ENCODE data around the gene EXD3. TPM values are rescaled to one million over a fixed set of nuclear protein-coding genes. Genes with fewer than 3 reads are reported as not detected.

The EXD3 gene
- polyA plus RNA-seq, 1 of the 3 experiments (the other 2 are of a cell fraction), result 11.5 TPM

DNA sequence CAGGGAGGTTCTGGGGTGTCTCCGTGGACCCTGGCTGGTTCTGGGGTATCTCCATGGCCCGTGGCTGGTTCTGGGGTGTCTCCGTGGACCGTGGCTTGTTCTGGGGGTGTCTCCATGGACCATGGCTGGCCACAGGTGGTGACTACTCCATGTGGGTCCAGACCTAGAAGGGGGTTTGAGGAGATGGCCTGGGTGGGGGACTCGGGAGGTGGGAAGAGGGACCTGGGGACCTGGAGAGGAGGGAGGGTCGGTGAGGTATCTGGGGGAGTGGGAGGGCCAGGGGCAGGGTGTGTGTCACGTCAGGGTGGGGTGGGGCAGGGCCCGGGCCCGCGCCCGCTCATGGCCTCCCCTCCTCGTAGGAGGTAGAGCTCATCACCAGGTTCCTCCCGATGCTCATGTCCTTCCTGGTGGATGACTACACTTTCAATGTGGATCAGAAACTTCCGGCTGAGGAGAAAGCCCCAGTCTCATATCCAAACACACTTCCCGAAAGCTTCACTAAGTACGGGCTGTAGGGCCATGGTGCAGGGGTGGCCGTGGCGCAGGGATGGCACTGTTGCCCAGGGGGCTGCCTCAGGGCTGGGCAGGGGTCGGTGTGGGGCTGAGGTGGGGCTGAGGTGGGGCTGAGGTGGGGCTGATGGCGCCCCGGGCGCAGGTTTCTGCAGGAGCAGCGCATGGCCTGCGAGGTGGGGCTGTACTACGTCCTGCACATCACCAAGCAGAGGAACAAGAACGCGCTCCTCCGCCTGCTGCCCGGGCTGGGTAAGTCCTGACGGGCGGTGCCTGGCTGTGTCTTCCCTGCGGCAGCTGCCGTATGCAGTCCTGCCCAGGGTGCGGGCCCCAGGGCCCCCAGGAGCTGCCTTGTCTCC is 156.1 kb downstream of the EXD3 start:
- DNase-seq, result no peak
- H2AFZ ChIP-seq (ENCODE audit: low read depth), result no peak overlapping the region
- 89% methylated on average over 7 of the region's 34 CpGs for WGBS (ENCODE audit: low lambda C conversion rate)

GRCh38 chr9:137266162-137266527 is 156.8 kb downstream of the EXD3 start:
- WGBS (ENCODE audit: low lambda C conversion rate), result 88% methylated on average over 10 of the region's 15 CpGs
- no peaks in the 10 kb centered on the region for H3K27me3 ChIP-seq (ENCODE audit: insufficient read depth)
- peaks cover 19 to 44% of the 10 kb centered on the region in 2 experiments for H3K36me3 ChIP-seq (replicated peaks in 1 of 2; ENCODE audit: control insufficient read depth in 1 of 2, insufficient read depth in 2 of 2, low read length in 1 of 2)
- H4K20me1 ChIP-seq (ENCODE audit: insufficient read depth), result no peaks in the 10 kb centered on the region
- H3K4me2 ChIP-seq, result no peak overlapping the region
- TF ChIP-seq, protein P1, sequence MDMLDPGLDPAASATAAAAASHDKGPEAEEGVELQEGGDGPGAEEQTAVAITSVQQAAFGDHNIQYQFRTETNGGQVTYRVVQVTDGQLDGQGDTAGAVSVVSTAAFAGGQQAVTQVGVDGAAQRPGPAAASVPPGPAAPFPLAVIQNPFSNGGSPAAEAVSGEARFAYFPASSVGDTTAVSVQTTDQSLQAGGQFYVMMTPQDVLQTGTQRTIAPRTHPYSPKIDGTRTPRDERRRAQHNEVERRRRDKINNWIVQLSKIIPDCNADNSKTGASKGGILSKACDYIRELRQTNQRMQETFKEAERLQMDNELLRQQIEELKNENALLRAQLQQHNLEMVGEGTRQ (IDR thresholded peaks at IDR 0.05; ENCODE audit: borderline replicate concordance, low read depth, low read length), result no peak
- TF ChIP-seq RXRA (IDR thresholded peaks at IDR 0.05; ENCODE audit: borderline replicate concordance, low read depth) (no peak), MEF2A (IDR thresholded peaks at IDR 0.05; ENCODE audit: borderline replicate concordance, low read depth) (no peak), NFIC (IDR thresholded peaks at IDR 0.05; ENCODE audit: borderline replicate concordance) (no peak), EP300 (IDR thresholded peaks at IDR 0.05; ENCODE audit: borderline replicate concordance in 1 of 2, low read depth in 1 of 2, low read length in 1 of 2) (no peak), NRF1 (IDR thresholded peaks at IDR 0.05; ENCODE audit: low read depth, low read length) (no peak), TEAD4 (IDR thresholded peaks at IDR 0.05; ENCODE audit: borderline replicate concordance, insufficient read depth) (no peak), CTCF (IDR thresholded peaks at IDR 0.05) (no peak), SIN3A (IDR thresholded peaks at IDR 0.05; ENCODE audit: borderline replicate concordance, low read depth, low read length) (no peak), GATA2 (CRISPR knock-in tag; IDR thresholded peaks at IDR 0.05) (no peak), TCF12 (IDR thresholded peaks at IDR 0.05) (no peak), MXI1 (IDR thresholded peaks at IDR 0.05; ENCODE audit: low read depth, low read length) (no peak), GABPA (IDR thresholded peaks at IDR 0.05; ENCODE audit: low read depth) (no peak), FOSL2 (IDR thresholded peaks at IDR 0.05; ENCODE audit: borderline replicate concordance, low read depth) (no peak), ELF1 (IDR thresholded peaks at IDR 0.05) (no peak)
- peaks cover 3% of the 10 kb centered on the region for H3F3A ChIP-seq (replicated peaks; ENCODE audit: insufficient read depth)
- no peak overlapping the region for H3K27ac ChIP-seq (ENCODE audit: low read depth in 2 of 2, low read length in 1 of 2)
- no peak overlapping the region for H2AFZ ChIP-seq (ENCODE audit: low read depth)
- H3K4me3 ChIP-seq (ENCODE audit: low read depth in 2 of 2, low read length in 1 of 2), result no peak overlapping the region
- no peak overlapping the region for H3K9ac ChIP-seq
- H3K9me3 ChIP-seq, result no peaks in the 10 kb centered on the region
- POLR2A ChIA-PET, result no interaction called here
- H3K9me2 ChIP-seq, result no peaks in the 10 kb centered on the region
- no peaks in the 10 kb centered on the region for H3K4me1 ChIP-seq (ENCODE audit: control insufficient read depth in 1 of 2, insufficient read depth in 2 of 2, low read depth in 1 of 2, low read length in 1 of 2)
- no peak for DNase-seq
- H3K79me2 ChIP-seq (ENCODE audit: insufficient read depth), result no peaks in the 10 kb centered on the region
- CTCF ChIA-PET, result interaction anchor here (0.6 to 1.5 kb wide), 5 partner anchors 11 to 179 kb away, joined by 3 to 9 read pairs (median 4); no protein-coding TSS in a partner anchor

More for the DNA sequence above, 156.1 kb downstream of the EXD3 start:
- peaks cover 3% of the 10 kb centered on the region for H3F3A ChIP-seq (replicated peaks; ENCODE audit: insufficient read depth)
- peaks cover 19 to 46% of the 10 kb centered on the region in 2 experiments for H3K36me3 ChIP-seq (replicated peaks in 1 of 2; ENCODE audit: control insufficient read depth in 1 of 2, insufficient read depth in 2 of 2, low read length in 1 of 2)
- no peaks in the 10 kb centered on the region for H3K4me1 ChIP-seq (ENCODE audit: control insufficient read depth in 1 of 2, insufficient read depth in 2 of 2, low read depth in 1 of 2, low read length in 1 of 2)
- ChIA-PET CTCF (interaction anchor here (0.6 to 1.5 kb wide), 5 partner anchors 13 to 178 kb away, joined by 3 to 9 read pairs (median 6); no protein-coding TSS in a partner anchor), POLR2A (interaction anchor here (1.1 kb wide), 1 partner anchor 26 kb away, joined by 3 read pairs; no protein-coding TSS in a partner anchor)
- H3K9me2 ChIP-seq, result no peaks in the 10 kb centered on the region
- H3K4me3 ChIP-seq (ENCODE audit: low read depth in 2 of 2, low read length in 1 of 2), result no peak overlapping the region
- H3K4me2 ChIP-seq, result no peak overlapping the region
- no peak for TF ChIP-seq TEAD4 (IDR thresholded peaks at IDR 0.05; ENCODE audit: borderline replicate concordance, insufficient read depth)
- no peak for TF ChIP-seq RAD21 (IDR thresholded peaks at IDR 0.05; ENCODE audit: low read length)
- TF ChIP-seq MXI1 (IDR thresholded peaks at IDR 0.05; ENCODE audit: low read depth, low read length), result no peak
- TF ChIP-seq SMC3 (IDR thresholded peaks at IDR 0.05; ENCODE audit: low read depth, low read length), result no peak
- no peak for TF ChIP-seq SIN3A (IDR thresholded peaks at IDR 0.05; ENCODE audit: borderline replicate concordance, low read depth, low read length)
- TF ChIP-seq JUND (IDR thresholded peaks at IDR 0.05), result no peak
- TF ChIP-seq NRF1 (IDR thresholded peaks at IDR 0.05; ENCODE audit: low read depth, low read length), result no peak
- no peak for TF ChIP-seq MAX (IDR thresholded peaks at IDR 0.05; ENCODE audit: low read depth)
- H3K27me3 ChIP-seq (ENCODE audit: insufficient read depth), result no peaks in the 10 kb centered on the region
- H3K79me2 ChIP-seq (ENCODE audit: insufficient read depth), result no peaks in the 10 kb centered on the region
- no peak overlapping the region for H3K27ac ChIP-seq (ENCODE audit: low read depth in 2 of 2, low read length in 1 of 2)
- no peaks in the 10 kb centered on the region for H3K9me3 ChIP-seq
- no peaks in the 10 kb centered on the region for H4K20me1 ChIP-seq (ENCODE audit: insufficient read depth)
- H3K9ac ChIP-seq, result no peak overlapping the region

Measured in SK-N-SH (cell line).